Osteocyte (in vitro differentiated cells): ENCODE data around the gene CAMK1D. TPM values are rescaled to one million over a fixed set of nuclear protein-coding genes. Genes with fewer than 3 reads are reported as not detected.

Experiments
- DNase-seq: peaks from one replicate; pipeline ENCODE4 v3.0.0; 2021; ENCODE audit warnings: mixed read lengths; ENCODE audit not compliant: unreplicated experiment; ENCODE audit errors: extremely low spot score
- H3K27ac Mint-ChIP-seq: one replicate; pipeline ENCODE4 v1.8.0; 2021; ENCODE audit warnings: mild to moderate bottlenecking, mixed read lengths; ENCODE audit not compliant: unreplicated experiment
- H3K27me3 Mint-ChIP-seq: one replicate; pipeline ENCODE4 v1.8.0; 2021; ENCODE audit warnings: mixed read lengths; ENCODE audit not compliant: unreplicated experiment
- H3K36me3 Mint-ChIP-seq: one replicate; pipeline ENCODE4 v1.8.0; 2021; ENCODE audit warnings: mixed read lengths; ENCODE audit not compliant: unreplicated experiment
- H3K4me1 Mint-ChIP-seq: one replicate; pipeline ENCODE4 v1.8.0; 2021; ENCODE audit warnings: mixed read lengths; ENCODE audit not compliant: unreplicated experiment
- H3K4me3 Mint-ChIP-seq: one replicate; pipeline ENCODE4 v1.8.0; 2021; ENCODE audit warnings: mild to moderate bottlenecking, moderate library complexity, mixed read lengths; ENCODE audit not compliant: unreplicated experiment
- H3K9me3 Mint-ChIP-seq: one replicate; pipeline ENCODE4 v1.8.0; 2021; ENCODE audit warnings: mixed read lengths; ENCODE audit not compliant: unreplicated experiment
- total RNA-seq: library from RNA; stranded (reverse); gene quantifications from 2 replicates; pipeline ENCODE4 v1.2.1, GENCODE V29; 2021
- TF ChIP-seq, protein P1 (sequence below): fragments of 200-600 bp; sonication (generic); IDR thresholded peaks from 2 replicates; pipeline ENCODE4 v1.5.0; 2021; ENCODE audit warnings: antibody characterized with exemption, mild to moderate bottlenecking, moderate library complexity

CAMK1D gene
- total RNA-seq, 1 donor from 2014 or later: 13.7 TPM

DNA sequence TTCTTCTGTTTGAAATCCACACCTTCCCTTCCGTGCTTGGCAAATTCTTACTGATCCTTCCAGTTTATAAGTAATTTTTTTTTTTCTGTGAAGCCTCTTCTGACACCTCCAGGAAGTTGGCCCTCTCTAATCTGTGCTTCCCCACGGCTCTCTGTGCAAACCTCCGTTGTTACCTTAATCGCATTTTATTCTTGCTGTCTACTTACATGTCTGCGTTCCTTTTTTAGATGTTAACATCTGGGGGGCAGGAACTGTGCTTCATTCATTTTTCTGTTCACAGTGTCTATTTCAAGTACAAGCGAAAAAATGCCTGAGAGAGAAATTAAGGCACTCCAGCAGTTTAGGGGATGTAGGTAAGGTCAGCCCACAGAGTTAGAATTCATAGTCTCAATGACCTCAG, 8.4 kb upstream of the CAMK1D start:
- peaks cover 9% of the 10 kb centered on the region for H3K9me3 Mint-ChIP-seq
- no peak for DNase-seq
- peaks cover 18% of the 10 kb centered on the region for H3K4me1 Mint-ChIP-seq
- no peak overlapping the region for H3K27ac Mint-ChIP-seq
- TF ChIP-seq, protein P1, sequence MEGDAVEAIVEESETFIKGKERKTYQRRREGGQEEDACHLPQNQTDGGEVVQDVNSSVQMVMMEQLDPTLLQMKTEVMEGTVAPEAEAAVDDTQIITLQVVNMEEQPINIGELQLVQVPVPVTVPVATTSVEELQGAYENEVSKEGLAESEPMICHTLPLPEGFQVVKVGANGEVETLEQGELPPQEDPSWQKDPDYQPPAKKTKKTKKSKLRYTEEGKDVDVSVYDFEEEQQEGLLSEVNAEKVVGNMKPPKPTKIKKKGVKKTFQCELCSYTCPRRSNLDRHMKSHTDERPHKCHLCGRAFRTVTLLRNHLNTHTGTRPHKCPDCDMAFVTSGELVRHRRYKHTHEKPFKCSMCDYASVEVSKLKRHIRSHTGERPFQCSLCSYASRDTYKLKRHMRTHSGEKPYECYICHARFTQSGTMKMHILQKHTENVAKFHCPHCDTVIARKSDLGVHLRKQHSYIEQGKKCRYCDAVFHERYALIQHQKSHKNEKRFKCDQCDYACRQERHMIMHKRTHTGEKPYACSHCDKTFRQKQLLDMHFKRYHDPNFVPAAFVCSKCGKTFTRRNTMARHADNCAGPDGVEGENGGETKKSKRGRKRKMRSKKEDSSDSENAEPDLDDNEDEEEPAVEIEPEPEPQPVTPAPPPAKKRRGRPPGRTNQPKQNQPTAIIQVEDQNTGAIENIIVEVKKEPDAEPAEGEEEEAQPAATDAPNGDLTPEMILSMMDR: no peak
- H3K4me3 Mint-ChIP-seq: no peak overlapping the region
- no peaks in the 10 kb centered on the region for H3K27me3 Mint-ChIP-seq
- H3K36me3 Mint-ChIP-seq: peaks cover 4% of the 10 kb centered on the region

DNA sequence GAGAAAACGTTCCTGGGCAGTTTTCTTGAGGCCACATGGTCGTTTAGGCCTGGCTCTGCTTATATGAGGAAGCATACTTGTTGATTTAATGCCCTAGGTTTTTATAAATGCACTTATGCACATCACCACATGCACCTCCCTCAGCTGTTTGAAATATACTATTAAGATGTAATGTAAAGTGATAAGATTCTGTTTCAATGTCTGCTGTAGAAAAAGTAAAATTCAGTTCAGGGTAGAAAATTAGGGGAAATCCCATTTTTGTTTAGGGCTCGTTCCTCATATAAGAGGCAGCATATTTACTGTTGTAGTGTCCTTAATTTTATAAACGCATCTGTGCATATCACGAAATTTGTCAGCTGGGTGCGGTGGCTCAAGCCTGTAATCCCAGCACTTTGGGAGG, 7.8 kb upstream of the CAMK1D start:
- DNase-seq: no peak
- peaks cover 4% of the 10 kb centered on the region for H3K36me3 Mint-ChIP-seq
- H3K9me3 Mint-ChIP-seq: peaks cover 9% of the 10 kb centered on the region
- no peak overlapping the region for H3K27ac Mint-ChIP-seq
- TF ChIP-seq, protein P1: no peak
- no peaks in the 10 kb centered on the region for H3K27me3 Mint-ChIP-seq
- no peak overlapping the region for H3K4me3 Mint-ChIP-seq
- H3K4me1 Mint-ChIP-seq: peaks cover 15% of the 10 kb centered on the region

DNA sequence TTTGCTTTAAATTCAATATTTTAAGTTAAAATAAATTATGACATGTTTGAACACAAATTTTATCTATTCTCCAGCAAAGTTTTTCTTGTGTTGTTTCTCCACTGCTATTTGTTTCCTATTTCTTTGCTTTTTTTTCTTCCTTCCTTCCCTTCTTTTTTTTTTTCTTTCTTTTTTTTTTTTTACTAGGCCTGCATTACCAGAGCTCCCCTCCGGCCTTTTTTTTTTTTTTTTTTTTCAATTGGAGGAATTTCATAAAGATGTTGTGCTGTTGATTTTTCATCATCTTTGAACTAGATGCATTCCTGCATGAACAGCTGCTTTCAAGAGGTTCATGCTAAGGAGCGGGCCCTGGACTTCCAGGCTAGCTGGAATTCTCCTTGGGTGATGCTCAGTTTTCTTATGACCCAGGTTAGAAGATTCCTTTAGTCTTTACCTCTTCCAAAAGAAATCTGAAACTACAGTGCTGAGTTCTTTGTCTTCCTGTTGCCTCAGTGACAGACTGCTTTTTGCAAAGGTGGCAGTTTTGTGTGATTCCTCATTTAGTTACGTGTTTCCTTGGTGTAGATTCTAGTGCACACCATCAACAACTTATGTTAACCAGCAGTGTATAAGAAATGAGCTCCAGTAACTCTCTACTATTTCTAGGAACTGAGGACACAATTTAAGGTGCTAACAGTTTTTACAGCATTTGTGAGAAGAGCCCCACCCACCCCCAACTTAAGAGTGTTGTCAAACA, 4.8 kb upstream of the CAMK1D start:
- peak overlapping the region; percentile 1 for H3K27ac Mint-ChIP-seq
- peaks cover 4% of the 10 kb centered on the region for H3K36me3 Mint-ChIP-seq
- H3K4me3 Mint-ChIP-seq: no peak overlapping the region
- H3K9me3 Mint-ChIP-seq: peaks cover 9% of the 10 kb centered on the region
- DNase-seq: no peak
- no peaks in the 10 kb centered on the region for H3K27me3 Mint-ChIP-seq
- peaks cover 14% of the 10 kb centered on the region for H3K4me1 Mint-ChIP-seq
- TF ChIP-seq, protein P1: no peak

DNA sequence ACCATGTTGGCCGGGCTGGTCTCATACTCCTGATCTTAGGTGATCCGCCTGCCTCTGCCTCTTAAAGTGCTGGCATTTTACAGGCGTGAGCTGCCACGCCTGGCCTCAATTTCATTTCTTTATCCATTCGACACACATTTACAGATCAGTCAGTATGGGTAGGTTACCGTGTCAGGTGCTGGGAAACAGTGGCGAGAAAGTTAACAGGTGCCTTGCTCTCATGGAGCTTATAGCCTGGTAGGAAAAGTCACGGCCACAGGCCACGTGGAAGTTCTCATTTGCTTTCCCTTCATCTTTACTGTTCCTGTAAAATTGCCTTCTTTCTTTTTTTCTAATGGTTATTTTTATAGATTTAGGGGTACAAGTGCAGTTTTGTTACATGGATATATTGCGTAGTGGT, 2.6 kb upstream of the CAMK1D start:
- Mint-ChIP-seq H3K4me1 (peaks cover 28% of the 10 kb centered on the region), H3K27me3 (no peaks in the 10 kb centered on the region), H3K27ac (no peak overlapping the region), H3K9me3 (peaks cover 9% of the 10 kb centered on the region), H3K4me3 (no peak overlapping the region), H3K36me3 (peaks cover 4% of the 10 kb centered on the region)
- DNase-seq: no peak
- TF ChIP-seq, protein P1: no peak

DNA sequence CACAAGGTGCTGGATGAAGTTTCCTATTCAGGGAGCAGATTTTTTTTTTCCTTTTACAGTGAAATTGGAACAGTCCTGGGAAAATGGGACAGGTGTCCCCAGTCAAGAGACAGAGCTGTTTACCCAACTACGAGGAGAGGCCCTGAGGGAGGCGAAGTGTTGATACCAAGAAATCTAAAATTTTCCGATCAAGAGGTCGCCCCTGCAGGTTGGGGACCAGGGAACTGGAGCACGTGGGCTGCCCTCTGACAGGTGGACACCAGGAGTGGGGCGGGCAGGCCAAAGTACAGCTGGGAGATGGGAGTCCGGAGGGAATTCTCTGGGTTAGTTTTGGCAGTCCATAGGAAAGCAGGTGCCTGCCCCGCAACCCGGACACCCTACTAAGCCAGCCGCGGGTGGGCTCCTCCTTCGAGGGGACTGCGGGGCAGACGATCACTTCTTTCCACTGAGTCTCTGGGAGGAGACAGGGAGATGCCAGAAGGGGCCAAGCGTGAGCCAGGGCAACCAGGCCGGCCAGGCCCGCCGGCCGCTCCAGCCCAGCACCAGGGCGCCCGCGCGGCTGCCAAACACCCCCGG, 965 bp upstream of the CAMK1D start:
- peak overlapping the region; percentile 67 for H3K27ac Mint-ChIP-seq
- peak overlapping the region; percentile 71 for H3K4me3 Mint-ChIP-seq
- peaks cover 2% of the 10 kb centered on the region for H3K9me3 Mint-ChIP-seq
- DNase-seq: no peak
- TF ChIP-seq, protein P1: no peak
- peaks cover 28% of the 10 kb centered on the region for H3K4me1 Mint-ChIP-seq
- H3K27me3 Mint-ChIP-seq: no peaks in the 10 kb centered on the region
- peaks cover 2% of the 10 kb centered on the region for H3K36me3 Mint-ChIP-seq
